ENCODE results near the gene RPS6KB2. TPM values are rescaled to one million over a fixed set of nuclear protein-coding genes. Genes with fewer than 3 reads are reported as not detected.
A peak's percentile ranks its signal among the peaks of the same experiment; 100 is the strongest.

Gene RPS6KB2
- total RNA-seq, 6 donors from 2014 or later: 35.2 to 94.3 (median 50.4) TPM

GRCh38 chr11:67466962-67467771 lies 38.9 kb downstream of the RPS6KB2 start:
- DNase-seq (no peak), ATAC-seq (ENCODE audit: low FRiP score in 2 of 2) (no peak)
- peak overlapping the region; percentile 77 to 93 (median 90) for H3K27ac ChIP-seq
- whole genome bisulfite sequencing, 2 donors: 68 to 78% methylated on average over 9 to 10 of the region's 11 CpGs
- no peaks in the 10 kb centered on the region for H3K27me3 ChIP-seq
- no peaks in the 10 kb centered on the region for H3K36me3 ChIP-seq
- no peak for TF ChIP-seq EP300 (IDR thresholded peaks at IDR 0.05)
- no peak for TF ChIP-seq POLR2AphosphoS5 (IDR thresholded peaks at IDR 0.05)
- TF ChIP-seq CTCF (IDR thresholded peaks at IDR 0.05): no peak
- TF ChIP-seq POLR2A (IDR thresholded peaks at IDR 0.05): no peak
- no peaks in the 10 kb centered on the region for H3K9me3 ChIP-seq
- H3K4me3 ChIP-seq: peak overlapping the region in 2 of 4 donors; percentile 83 to 91
- H3K4me1 ChIP-seq: peaks cover 33 to 53% (median 40%) of the 10 kb centered on the region in 4 donors

GRCh38 chr11:67468056-67468455 lies 39.8 kb downstream of the RPS6KB2 start:
- 56% methylated on average over 4 of the region's 5 CpGs; no CpG with 5 or more reads in 1 of the 2 donors for WGBS, 2 donors
- Histone ChIP-seq H3K4me3 (peak overlapping the region; percentile 71 to 98 (median 87)), H3K36me3 (no peaks in the 10 kb centered on the region), H3K27me3 (no peaks in the 10 kb centered on the region), H3K9me3 (no peaks in the 10 kb centered on the region), H3K27ac (peak overlapping the region; percentile 77 to 93 (median 90)), H3K4me1 (peaks cover 33 to 53% (median 40%) of the 10 kb centered on the region in 4 donors)
- TF ChIP-seq POLR2AphosphoS5 (IDR thresholded peaks at IDR 0.05) (no peak), POLR2A (IDR thresholded peaks at IDR 0.05) (peak in 1 of 4 donors; percentile 20)
- DNase-seq (peak; percentile 85 to 87), ATAC-seq (ENCODE audit: low FRiP score in 2 of 2) (no peak)

- H3K27ac ChIP-seq: peak overlapping the region; percentile 77 to 93 (median 90)
- peaks cover 33 to 53% (median 40%) of the 10 kb centered on the region in 4 donors for H3K4me1 ChIP-seq
- H3K27me3 ChIP-seq: no peaks in the 10 kb centered on the region
- ATAC-seq (ENCODE audit: low FRiP score in 2 of 2): no peak
- DNase-seq: no peak
- peak overlapping the region; percentile 71 to 98 (median 87) for H3K4me3 ChIP-seq
- no peaks in the 10 kb centered on the region for H3K36me3 ChIP-seq
- 0 to 4% methylated on average over 4 to 6 of the region's 6 CpGs for WGBS, 2 donors
- TF ChIP-seq EP300 (IDR thresholded peaks at IDR 0.05) (no peak), POLR2A (IDR thresholded peaks at IDR 0.05) (no peak), CTCF (IDR thresholded peaks at IDR 0.05) (no peak), POLR2AphosphoS5 (IDR thresholded peaks at IDR 0.05) (no peak)
- no peaks in the 10 kb centered on the region for H3K9me3 ChIP-seq
Observed at GRCh38 chr11:67468456-67468758, 40.1 kb downstream of the RPS6KB2 start.

GRCh38 chr11:67468759-67469507 lies 40.6 kb downstream of the RPS6KB2 start, which contains the start of gene TMEM134:
Gene TMEM134 (minus strand): TSS chr11:67469251. CDS start chr11:67469192, 59 bp downstream.
- Histone ChIP-seq H3K27me3 (no peaks in the 10 kb centered on the region), H3K9me3 (no peaks in the 10 kb centered on the region), H3K4me3 (peak within 1 kb of the TSS; percentile 71 to 98 (median 87)), H3K4me1 (peaks cover 30 to 49% (median 37%) of the 10 kb centered on the region in 4 donors), H3K36me3 (no peaks in the 10 kb centered on the region), H3K27ac (peak within 1 kb of the TSS; percentile 85 to 93 (median 90))
- WGBS, 2 donors: 0% methylated on average over 5 to 9 of the region's 76 CpGs
- peak; percentile 95 to 96 for ATAC-seq (ENCODE audit: low FRiP score in 2 of 2)
- TF ChIP-seq POLR2AphosphoS5 (IDR thresholded peaks at IDR 0.05) (peak; percentile 85 to 88), CTCF (IDR thresholded peaks at IDR 0.05) (peak; percentile 51 to 79 (median 68)), EP300 (IDR thresholded peaks at IDR 0.05) (peak in 1 of 4 donors; percentile 14), POLR2A (IDR thresholded peaks at IDR 0.05) (peak in 3 of 4 donors; percentile 59 to 85 (median 80))
- DNase-seq: peak; percentile 96 to 99

- Histone ChIP-seq H3K4me3 (peak overlapping the region; percentile 66 to 98 (median 87)), H3K36me3 (no peaks in the 10 kb centered on the region), H3K4me1 (peaks cover 27 to 43% (median 33%) of the 10 kb centered on the region in 4 donors), H3K9me3 (no peaks in the 10 kb centered on the region), H3K27me3 (no peaks in the 10 kb centered on the region), H3K27ac (peak overlapping the region; percentile 85 to 93 (median 90))
- no peak for DNase-seq
- 12 to 15% methylated on average over 9 of the region's 9 CpGs for WGBS, 2 donors
- TF ChIP-seq POLR2AphosphoS5 (IDR thresholded peaks at IDR 0.05) (no peak), EP300 (IDR thresholded peaks at IDR 0.05) (no peak), POLR2A (IDR thresholded peaks at IDR 0.05) (no peak), CTCF (IDR thresholded peaks at IDR 0.05) (peak in 1 of 6 experiments; percentile 2)
- no peak for ATAC-seq (ENCODE audit: low FRiP score in 2 of 2)
Observed at GRCh38 chr11:67469508-67469811, 41.2 kb downstream of the RPS6KB2 start.

All from upper lobe of left lung (tissue), 6 donors.